ENCODE measurements around the gene OGDH. TPM values are rescaled to one million over a fixed set of nuclear protein-coding genes. Genes with fewer than 3 reads are reported as not detected.

Gene OGDH
- total and polyA plus RNA-seq, 2 experiments from 2014 or later = 13.5 to 76.9 TPM

GRCh38 chr7:44671069-44671468 is 64.6 kb downstream of the OGDH start (continued):
- TF ChIP-seq CTCF (conservative IDR thresholded peaks at IDR 0.05; ENCODE audit: low read depth in 2 of 2) (no peak), ZNF331 (CRISPR knock-in tag; IDR thresholded peaks at IDR 0.05; ENCODE audit: low read depth) (no peak), STAT1 (IDR thresholded peaks at IDR 0.05; ENCODE audit: unreplicated experiment) (no peak), EZH2 (IDR thresholded peaks at IDR 0.05; ENCODE audit: low read depth, unreplicated experiment) (no peak), CREB1 (CRISPR knock-in tag; IDR thresholded peaks at IDR 0.05; ENCODE audit: low read depth) (no peak), NANOG (IDR thresholded peaks at IDR 0.05; ENCODE audit: borderline replicate concordance) (no peak)

GRCh38 chr7:44673324-44673723 is 66.9 kb downstream of the OGDH start:
- Histone ChIP-seq H3K4me3 (no peak overlapping the region), H3K27ac (ENCODE audit: low read depth) (no peak overlapping the region), H3K4me1 (ENCODE audit: insufficient read depth) (no peaks in the 10 kb centered on the region), H3K9me2 (ENCODE audit: insufficient read depth) (no peaks in the 10 kb centered on the region), H3K36me3 (ENCODE audit: insufficient read depth) (peaks cover 5% of the 10 kb centered on the region; the same call in 1 of the 2 replicates), H3F3A (replicated peaks; ENCODE audit: low read depth) (no peaks in the 10 kb centered on the region), H4K20me1 (replicated peaks; ENCODE audit: insufficient read depth) (no peaks in the 10 kb centered on the region; the same call in none of the 2 replicates), H3K27me3 (ENCODE audit: insufficient read depth) (no peaks in the 10 kb centered on the region), H2AFZ (no peak overlapping the region), H3K4me2 (no peak overlapping the region), H3K79me2 (replicated peaks; ENCODE audit: insufficient read depth) (no peaks in the 10 kb centered on the region)
- peaks cover 3% of the 10 kb centered on the region for H3K27me3 Mint-ChIP-seq (ENCODE audit: insufficient read depth, low read depth, poor library complexity)
- TF ChIP-seq, protein P1, sequence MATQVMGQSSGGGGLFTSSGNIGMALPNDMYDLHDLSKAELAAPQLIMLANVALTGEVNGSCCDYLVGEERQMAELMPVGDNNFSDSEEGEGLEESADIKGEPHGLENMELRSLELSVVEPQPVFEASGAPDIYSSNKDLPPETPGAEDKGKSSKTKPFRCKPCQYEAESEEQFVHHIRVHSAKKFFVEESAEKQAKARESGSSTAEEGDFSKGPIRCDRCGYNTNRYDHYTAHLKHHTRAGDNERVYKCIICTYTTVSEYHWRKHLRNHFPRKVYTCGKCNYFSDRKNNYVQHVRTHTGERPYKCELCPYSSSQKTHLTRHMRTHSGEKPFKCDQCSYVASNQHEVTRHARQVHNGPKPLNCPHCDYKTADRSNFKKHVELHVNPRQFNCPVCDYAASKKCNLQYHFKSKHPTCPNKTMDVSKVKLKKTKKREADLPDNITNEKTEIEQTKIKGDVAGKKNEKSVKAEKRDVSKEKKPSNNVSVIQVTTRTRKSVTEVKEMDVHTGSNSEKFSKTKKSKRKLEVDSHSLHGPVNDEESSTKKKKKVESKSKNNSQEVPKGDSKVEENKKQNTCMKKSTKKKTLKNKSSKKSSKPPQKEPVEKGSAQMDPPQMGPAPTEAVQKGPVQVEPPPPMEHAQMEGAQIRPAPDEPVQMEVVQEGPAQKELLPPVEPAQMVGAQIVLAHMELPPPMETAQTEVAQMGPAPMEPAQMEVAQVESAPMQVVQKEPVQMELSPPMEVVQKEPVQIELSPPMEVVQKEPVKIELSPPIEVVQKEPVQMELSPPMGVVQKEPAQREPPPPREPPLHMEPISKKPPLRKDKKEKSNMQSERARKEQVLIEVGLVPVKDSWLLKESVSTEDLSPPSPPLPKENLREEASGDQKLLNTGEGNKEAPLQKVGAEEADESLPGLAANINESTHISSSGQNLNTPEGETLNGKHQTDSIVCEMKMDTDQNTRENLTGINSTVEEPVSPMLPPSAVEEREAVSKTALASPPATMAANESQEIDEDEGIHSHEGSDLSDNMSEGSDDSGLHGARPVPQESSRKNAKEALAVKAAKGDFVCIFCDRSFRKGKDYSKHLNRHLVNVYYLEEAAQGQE (IDR thresholded peaks at IDR 0.05; ENCODE audit: unreplicated experiment) = no peak
- TF ChIP-seq, protein P2, sequence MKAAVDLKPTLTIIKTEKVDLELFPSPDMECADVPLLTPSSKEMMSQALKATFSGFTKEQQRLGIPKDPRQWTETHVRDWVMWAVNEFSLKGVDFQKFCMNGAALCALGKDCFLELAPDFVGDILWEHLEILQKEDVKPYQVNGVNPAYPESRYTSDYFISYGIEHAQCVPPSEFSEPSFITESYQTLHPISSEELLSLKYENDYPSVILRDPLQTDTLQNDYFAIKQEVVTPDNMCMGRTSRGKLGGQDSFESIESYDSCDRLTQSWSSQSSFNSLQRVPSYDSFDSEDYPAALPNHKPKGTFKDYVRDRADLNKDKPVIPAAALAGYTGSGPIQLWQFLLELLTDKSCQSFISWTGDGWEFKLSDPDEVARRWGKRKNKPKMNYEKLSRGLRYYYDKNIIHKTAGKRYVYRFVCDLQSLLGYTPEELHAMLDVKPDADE (IDR thresholded peaks at IDR 0.05) = no peak
- no peak for TF ChIP-seq ZNF331 (CRISPR knock-in tag; IDR thresholded peaks at IDR 0.05; ENCODE audit: low read depth)
- ATAC-seq (no peak), DNase-seq (ENCODE audit: low spot score) (no peak)
- no peak overlapping the region for H3K27ac Mint-ChIP-seq
- H3K4me1 Mint-ChIP-seq = peaks cover 2% of the 10 kb centered on the region; the same call in 2 of the 3 replicates
- no peak overlapping the region for H3K4me3 Mint-ChIP-seq
- H3K9me3 Mint-ChIP-seq = no peaks in the 10 kb centered on the region
- H3K36me3 Mint-ChIP-seq (ENCODE audit: low read depth) = peaks cover 12% of the 10 kb centered on the region; the same call in 2 of the 3 replicates

Measured in GM23338 (cell line).